Stimulated activated CD8-positive, alpha-beta memory T cell treated with anti-CD3 and anti-CD28 coated beads, Interleukin-12 subunit alpha, Interleukin-12 subunit beta, amount 100 ng/mL, for 4 hours (primary cell): ENCODE data around the gene PCDHGA7.
"Not testable (repeated sequence)": the region's sequence is repeated elsewhere in the genome, so short reads cannot be mapped to it uniquely, and the experiment has no call there.

ENCODE experiments used
- DNase-seq: peaks from one replicate; pipeline ENCODE4 v3.0.0-alpha.2; 2020; ENCODE audit warnings: low read depth

PCDHGA7 gene

DNA sequence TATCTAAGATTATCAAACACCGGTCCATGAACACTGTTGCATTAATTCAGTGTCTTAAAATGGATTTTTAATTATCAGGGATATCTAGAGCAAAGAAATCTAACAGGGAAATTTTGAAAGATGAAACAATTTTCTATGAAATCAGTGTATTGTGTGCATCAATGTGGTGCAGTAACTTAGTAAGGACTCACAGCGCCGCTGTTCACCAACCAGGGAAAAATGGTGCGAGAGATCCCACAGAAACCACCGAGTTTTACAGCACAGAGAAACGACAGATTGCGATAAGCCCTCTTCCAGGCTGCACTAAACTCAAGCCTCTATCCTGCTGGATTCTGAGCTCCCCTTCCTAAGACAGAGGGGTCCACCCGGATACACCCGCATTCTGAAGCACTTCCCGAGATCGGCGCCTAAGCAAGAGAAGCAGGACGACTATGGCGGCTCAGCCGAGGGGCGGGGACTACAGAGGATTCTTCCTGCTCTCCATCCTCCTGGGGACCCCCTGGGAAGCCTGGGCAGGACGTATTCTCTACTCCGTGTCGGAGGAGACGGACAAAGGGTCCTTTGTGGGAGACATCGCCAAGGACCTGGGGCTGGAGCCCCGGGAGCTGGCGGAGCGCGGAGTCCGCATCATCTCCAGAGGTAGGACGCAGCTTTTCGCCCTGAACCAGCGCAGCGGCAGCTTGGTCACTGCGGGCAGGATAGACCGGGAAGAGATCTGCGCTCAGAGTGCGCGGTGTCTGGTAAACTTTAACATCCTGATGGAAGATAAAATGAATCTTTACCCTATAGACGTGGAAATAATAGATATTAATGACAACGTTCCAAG lies at the start of gene PCDHGA7:
Gene PCDHGA7, plus strand, starts transcription at position 274 of the 826 bp plus-strand sequence. Its CDS starts 158 bp downstream, at position 432.
- DNase-seq: no peak

DNA sequence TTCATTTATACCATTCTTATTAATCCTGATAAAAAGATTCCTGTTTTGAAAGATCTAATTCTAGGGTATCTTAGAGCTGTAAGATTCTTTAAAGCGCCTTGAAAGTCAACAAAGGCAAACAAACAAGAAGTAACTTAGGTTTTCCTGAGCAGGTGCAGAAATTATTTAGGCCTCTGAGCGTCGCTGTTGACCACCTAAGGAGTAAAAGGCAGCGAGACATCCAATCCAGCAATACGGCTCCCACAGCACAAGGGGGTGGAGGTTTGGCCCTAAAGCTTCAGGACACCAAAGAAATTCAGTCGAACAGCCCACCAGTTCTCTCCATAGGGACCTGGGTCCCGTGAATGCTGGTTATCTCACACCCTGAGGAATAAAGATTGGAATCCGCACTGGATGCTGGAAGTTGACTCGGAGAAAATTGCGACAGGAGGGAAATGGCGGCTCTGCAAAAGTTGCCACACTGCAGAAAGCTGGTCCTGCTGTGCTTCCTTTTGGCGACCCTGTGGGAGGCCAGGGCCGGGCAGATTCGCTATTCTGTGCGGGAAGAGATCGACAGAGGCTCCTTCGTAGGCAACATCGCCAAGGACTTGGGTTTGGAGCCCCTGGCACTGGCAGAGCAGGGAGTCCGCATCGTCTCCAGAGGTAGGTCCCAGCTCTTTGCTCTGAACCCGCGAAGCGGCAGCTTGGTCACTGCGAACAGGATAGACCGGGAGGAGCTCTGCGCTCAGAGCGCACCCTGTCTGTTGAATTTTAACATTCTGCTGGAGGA lies 43.8 kb upstream of the PCDHGA7 start, which contains the start of gene PCDHGA2:
Gene PCDHGA2, plus strand, starts transcription at position 223 of the 769 bp plus-strand sequence.
- DNase-seq: no peak

DNA sequence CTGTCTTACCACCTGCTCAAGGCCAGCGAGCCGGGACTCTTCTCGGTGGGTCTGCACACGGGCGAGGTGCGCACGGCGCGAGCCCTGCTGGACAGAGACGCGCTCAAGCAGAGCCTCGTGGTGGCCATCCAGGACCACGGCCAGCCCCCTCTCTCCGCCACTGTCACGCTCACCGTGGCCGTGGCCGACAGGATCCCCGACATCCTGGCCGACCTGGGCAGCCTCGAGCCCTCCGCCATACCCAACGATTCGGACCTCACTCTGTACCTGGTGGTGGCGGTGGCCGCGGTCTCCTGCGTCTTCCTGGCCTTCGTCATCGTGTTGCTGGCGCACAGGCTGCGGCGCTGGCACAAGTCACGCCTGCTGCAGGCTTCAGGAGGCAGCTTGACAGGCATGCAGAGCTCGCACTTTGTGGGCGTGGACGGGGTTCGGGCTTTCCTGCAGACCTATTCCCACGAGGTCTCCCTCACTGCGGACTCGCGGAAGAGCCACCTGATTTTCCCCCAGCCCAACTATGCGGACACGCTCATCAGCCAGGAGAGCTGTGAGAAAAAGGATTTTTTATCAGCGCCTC lies 41.7 kb upstream of the PCDHGA7 start:
- DNase-seq: not testable (repeated sequence)

DNA sequence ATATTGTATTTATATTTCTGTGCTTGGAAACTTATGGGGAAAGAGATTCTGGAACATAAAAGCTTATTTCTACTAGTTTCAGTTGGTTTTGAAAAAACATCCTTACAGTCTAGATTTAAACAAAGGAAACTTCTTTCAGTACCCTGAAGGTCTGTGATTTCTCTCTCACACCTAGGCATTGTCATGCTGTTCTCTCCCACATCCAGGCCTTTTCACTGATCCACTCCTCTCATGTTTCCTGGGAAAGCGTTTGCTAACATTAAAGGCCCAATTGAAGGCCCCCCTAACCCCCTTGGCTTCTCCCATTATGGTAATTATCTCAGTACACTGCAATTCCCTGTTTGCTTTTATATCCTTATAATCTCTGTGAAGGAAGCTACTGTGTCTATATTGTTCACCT lies 39.8 kb upstream of the PCDHGA7 start:
- DNase-seq: no peak

DNA sequence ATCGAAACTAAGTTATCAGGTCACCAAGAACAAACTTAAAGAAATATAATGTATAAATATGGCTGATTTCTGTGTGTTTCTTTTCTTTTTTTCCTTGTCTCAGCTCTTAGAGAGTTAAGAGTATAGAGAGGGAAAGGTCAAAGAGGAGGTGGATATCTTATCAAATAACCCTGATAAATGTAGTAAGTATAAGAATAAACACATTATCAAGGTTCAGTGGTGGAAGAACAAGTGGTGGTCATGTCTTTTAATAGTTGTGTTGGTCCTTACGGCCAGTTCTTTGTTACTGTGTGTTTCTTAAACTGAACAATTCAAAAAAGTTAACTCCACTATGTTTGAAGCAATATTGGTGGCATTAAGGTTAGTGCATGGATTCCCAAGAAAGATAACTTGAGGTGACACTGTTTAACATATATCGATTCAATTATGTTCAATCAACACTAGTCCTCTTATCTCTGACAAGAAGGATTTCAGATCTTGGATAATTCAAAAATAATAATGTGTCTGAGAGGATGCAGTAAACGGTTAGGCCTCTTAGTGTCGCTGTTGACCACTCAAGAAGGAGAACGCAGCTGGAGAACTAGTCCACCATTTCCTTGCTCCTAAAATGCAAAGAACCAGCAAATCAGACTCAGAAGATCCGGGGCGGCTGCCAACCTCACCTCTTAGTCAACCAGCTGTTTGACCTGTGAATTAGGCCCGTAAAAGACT lies 39.1 kb upstream of the PCDHGA7 start, which contains the start of gene PCDHGA3:
Gene PCDHGA3, plus strand, starts transcription at position 588 of the 711 bp plus-strand sequence. CDS start 205 bp downstream, outside the sequence.
- no peak for DNase-seq

DNA sequence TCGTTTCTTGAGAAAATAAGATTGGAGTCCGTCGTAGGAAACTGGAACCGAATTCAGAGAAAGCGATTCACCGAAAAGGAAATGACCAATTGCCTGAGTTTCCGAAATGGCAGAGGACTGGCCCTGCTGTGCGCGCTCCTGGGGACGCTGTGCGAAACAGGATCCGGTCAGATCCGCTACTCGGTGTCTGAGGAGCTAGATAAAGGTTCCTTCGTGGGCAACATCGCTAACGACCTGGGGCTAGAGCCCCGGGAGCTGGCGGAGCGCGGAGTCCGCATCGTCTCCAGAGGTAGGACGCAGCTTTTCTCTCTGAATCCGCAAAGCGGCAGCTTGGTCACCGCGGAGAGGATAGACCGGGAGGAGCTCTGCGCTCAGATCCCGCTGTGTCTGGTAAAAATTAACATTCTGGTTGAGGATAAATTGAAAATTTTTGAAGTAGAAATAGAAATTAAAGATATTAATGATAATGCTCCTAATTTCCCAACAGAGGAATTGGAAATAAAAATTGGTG lies 38.5 kb upstream of the PCDHGA7 start:
- no peak for DNase-seq

DNA sequence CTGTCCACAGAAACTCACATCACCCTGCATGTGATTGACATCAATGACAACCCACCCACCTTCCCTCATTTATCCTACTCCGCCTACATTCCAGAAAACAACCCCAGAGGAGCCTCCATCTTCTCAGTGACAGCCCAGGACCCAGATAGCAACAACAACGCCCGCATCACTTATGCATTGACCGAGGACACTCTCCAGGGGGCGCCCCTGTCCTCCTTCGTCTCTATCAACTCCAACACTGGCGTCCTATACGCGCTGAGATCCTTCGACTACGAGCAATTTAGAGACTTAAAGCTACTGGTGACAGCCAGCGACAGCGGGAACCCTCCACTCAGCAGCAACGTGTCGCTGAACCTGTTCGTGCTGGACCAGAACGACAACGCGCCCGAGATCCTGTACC lies 37.2 kb upstream of the PCDHGA7 start:
- no peak for DNase-seq

DNA sequence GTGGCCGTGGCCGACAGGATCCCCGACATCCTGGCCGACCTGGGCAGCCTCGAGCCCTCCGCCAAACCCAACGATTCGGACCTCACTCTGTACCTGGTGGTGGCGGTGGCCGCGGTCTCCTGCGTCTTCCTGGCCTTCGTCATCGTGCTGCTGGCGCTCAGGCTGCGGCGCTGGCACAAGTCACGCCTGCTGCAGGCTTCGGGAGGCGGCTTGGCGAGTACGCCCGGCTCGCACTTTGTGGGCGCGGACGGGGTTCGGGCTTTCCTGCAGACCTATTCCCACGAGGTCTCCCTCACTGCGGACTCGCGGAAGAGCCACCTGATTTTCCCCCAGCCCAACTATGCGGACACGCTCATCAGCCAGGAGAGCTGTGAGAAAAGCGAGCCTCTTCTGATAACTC lies 36.5 kb upstream of the PCDHGA7 start:
- DNase-seq: not testable (repeated sequence)

DNA sequence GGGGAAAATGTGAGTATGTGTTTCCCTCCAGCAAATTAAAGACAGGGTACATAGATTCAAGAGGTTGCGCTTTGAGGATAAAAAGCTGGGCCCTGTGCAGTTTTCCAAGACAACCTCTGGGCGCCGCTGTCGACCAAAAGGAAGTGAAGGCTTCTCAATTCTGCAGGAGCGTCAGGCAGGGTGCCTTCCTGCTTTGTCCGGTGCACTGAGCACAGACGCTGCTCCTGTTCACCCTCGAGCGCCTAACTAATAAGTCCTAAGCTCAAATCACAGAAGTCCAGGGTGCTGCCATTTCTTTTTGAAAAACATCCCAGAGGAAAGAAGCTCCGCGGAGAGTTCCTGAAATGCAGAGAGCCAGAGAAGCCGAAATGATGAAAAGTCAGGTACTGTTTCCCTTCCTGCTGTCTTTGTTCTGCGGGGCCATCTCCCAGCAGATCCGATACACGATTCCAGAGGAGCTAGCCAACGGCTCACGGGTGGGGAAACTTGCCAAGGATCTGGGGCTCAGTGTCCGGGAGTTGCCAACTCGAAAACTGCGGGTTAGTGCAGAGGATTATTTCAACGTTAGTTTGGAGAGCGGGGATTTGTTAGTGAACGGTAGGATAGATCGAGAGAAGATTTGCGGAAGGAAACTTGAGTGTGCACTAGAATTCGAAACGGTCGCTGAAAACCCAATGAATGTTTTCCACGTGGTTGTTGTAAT lies 32.5 kb upstream of the PCDHGA7 start, which contains the start of gene PCDHGB1:
Gene PCDHGB1, plus strand, starts transcription at position 183 of the 703 bp plus-strand sequence. Its CDS starts 162 bp downstream, at position 345.
- DNase-seq: no peak

DNA sequence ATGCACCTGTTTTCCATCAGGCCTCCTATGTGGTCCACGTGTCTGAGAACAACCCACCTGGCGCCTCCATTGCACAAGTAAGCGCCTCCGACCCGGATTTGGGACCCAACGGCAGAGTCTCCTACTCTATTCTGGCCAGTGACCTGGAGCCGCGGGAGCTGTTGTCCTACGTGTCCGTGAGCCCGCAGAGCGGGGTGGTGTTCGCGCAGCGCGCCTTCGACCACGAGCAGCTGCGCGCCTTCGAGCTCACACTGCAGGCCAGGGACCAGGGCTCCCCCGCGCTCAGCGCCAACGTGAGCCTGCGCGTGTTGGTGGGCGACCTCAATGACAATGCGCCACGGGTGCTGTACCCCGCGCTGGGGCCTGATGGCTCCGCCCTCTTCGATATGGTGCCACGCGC lies 31.0 kb upstream of the PCDHGA7 start:
- no peak for DNase-seq

DNA sequence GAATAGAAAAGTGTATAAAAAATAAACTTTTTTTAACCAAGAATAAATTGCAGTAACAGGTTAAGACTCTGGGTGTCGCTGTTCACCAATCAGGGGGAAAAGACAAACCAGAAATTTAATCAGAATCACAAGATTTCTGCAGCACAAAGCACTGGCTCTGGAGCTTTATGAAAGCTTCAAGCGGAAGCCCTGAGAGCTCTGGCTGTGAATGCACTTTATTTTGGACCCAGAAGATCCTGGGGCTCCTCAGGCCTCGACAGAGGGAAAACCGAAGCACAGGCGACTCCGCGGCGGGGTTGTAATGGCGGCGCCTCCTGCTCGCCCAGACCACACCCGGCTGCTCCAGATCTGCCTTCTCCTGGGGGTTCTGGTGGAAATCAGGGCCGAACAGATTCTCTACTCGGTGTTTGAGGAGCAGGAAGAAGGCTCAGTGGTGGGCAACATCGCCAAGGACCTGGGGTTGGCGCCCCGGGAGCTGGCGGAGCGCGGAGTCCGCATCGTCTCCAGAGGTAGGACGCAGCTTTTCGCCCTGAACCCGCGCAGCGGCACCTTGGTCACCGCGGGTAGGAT lies 27.6 kb upstream of the PCDHGA7 start, which contains the start of gene PCDHGA4:
Gene PCDHGA4, plus strand, starts transcription at position 122 of the 570 bp plus-strand sequence. Its CDS starts 87 bp downstream, at position 209.
- DNase-seq: no peak

DNA sequence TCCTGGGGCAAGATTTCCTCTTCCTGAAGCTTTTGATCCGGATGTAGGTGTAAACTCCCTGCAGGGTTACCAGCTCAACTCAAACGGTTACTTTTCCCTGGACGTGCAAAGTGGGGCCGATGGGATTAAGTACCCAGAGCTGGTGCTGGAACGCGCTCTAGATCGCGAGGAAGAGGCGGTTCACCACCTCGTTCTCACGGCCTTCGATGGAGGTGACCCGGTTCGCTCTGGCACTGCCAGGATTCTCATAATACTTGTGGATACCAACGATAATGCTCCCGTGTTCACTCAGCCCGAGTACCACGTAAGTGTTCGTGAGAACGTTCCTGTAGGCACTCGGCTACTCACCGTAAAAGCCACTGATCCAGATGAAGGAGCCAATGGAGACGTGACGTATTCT lies 26.9 kb upstream of the PCDHGA7 start:
- no peak for DNase-seq

DNA sequence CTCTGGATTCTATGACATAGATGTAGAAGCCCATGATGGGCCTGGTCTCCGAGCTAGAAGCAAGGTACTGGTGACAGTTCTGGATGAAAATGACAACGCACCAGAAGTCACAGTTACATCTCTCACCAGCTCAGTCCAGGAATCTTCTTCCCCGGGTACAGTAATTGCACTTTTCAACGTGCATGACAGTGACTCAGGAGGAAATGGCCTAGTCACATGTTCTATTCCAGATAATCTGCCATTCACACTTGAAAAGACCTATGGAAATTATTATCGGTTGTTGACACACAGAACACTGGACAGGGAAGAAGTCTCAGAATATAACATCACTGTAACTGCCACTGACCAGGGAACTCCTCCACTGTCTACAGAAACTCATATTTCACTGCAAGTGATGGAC lies 26.4 kb upstream of the PCDHGA7 start:
- no peak for DNase-seq

DNA sequence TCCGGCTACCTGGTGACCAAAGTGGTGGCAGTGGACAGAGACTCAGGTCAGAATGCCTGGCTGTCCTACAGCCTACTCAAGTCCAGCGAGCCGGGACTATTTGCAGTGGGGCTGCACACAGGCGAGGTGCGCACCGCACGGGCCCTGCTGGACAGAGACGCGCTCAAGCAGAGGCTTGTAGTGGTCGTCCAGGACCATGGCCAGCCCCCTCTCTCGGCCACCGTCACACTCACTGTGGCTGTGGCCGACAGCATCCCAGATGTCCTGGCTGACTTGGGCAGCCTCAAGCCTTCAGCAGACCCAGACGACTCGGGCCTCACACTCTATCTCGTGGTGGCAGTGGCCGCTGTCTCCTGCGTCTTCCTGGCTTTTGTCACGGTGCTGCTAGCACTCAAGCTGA lies 25.6 kb upstream of the PCDHGA7 start:
- DNase-seq: no peak

DNA sequence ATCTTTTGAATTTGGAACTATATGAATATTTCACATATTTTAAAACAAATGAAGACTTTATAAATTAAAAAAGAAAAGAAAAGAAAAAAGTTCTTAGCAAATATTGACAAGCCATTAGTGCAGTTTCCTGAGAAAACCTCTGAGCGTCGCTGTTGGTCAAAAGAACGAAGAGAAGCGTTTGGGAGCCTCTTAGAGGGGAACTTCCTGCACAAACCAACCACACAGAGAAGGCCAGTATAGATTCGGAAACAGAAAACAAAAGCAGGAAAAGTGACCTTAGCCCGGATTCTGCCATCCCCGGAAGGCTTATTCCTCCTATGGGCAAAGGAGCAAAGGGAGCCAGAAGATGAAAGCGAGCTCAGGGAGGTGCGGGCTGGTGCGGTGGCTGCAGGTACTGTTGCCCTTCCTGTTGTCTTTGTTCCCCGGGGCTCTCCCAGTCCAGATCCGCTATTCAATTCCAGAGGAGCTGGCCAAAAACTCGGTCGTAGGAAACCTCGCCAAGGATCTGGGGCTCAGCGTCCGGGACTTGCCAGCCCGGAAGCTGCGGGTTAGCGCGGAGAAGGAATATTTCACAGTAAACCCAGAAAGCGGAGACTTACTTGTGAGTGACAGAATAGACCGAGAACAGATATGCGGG lies 22.6 kb upstream of the PCDHGA7 start, which contains the start of gene PCDHGB2:
Gene PCDHGB2, plus strand, starts transcription at position 205 of the 637 bp plus-strand sequence. Its CDS starts 142 bp downstream, at position 347.
- no peak for DNase-seq

DNA sequence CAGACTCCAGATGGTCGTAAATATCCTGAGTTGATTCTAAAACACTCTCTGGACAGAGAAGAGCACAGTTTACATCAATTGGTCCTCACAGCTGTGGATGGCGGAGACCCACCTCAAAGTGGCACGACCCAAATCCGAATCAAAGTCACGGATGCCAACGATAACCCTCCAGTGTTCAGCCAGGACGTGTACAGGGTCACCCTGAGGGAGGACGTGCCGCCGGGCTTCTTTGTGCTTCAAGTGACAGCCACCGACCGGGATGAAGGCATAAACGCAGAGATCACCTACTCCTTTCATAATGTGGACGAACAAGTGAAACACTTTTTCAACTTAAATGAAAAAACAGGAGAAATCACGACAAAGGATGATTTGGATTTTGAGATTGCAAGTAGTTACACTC lies 21.9 kb upstream of the PCDHGA7 start:
- no peak for DNase-seq

DNA sequence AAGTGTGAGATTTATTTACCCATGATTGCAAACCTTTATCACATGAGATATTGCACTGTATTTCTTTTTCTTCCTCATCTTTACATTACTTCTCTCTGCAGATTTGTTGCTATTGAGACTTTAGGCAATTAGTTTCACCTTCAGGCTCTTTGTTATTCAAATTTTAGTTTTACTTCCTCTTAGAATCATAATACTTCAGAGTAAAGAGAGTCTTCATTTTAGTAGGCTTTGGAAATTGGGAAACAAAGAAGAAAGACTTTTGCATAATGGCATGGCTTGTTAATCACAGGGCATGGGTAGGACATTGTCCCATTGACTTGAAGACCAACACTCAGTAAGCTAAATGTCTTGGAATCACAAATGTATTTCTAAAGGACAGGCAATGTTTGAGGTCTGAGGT lies 19.8 kb upstream of the PCDHGA7 start:
- no peak for DNase-seq

DNA sequence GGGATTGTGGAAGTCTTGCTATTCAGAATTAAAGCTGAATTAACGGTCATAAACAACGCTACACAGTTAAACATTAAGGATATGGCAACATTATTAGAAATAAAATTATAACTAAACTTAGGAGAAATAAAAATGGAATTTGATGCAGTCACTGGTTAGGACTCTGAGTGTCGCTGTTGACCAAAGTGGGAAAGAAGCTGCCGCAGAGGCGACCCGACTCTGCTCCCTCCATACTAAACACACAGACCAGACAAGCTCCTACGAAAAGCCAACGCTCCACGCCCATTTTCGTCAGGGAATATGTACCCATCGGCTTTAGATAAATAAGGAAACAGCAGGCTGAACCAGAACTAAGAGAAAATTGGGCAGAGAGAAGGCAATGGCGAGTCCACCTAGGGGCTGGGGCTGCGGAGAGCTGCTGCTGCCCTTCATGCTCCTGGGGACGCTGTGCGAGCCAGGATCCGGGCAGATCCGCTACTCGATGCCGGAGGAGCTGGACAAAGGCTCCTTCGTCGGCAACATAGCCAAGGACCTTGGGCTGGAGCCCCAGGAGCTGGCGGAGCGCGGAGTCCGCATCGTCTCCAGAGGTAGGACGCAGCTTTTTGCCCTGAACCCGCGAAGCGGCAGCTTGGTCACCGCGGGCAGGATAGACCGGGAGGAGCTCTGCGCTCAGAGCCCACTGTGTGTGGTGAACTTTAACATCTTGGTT lies 18.4 kb upstream of the PCDHGA7 start, which contains the start of gene PCDHGA5:
Gene PCDHGA5, plus strand, starts transcription at position 211 of the 709 bp plus-strand sequence. Its CDS starts 169 bp downstream, at position 380.
- no peak for DNase-seq
